Measurements from ENCODE around the gene P2RX1.

The P2RX1 gene

GRCh38 chr17:3924512-3925350 is 8.5 kb upstream of the P2RX1 start:
- DNase-seq (ENCODE audit: low spot score), result no peak

GRCh38 chr17:3923466-3924190 is 7.4 kb upstream of the P2RX1 start:
- no peak for DNase-seq (ENCODE audit: low spot score)

GRCh38 chr17:3922765-3923164 is 6.5 kb upstream of the P2RX1 start:
- no peak for DNase-seq (ENCODE audit: low spot score)

- DNase-seq (ENCODE audit: low spot score), result no peak
Observed at GRCh38 chr17:3921502-3922319, 5.4 kb upstream of the P2RX1 start.

- no peak for DNase-seq (ENCODE audit: low spot score)
Observed at GRCh38 chr17:3921006-3921405, 4.7 kb upstream of the P2RX1 start.

DNA sequence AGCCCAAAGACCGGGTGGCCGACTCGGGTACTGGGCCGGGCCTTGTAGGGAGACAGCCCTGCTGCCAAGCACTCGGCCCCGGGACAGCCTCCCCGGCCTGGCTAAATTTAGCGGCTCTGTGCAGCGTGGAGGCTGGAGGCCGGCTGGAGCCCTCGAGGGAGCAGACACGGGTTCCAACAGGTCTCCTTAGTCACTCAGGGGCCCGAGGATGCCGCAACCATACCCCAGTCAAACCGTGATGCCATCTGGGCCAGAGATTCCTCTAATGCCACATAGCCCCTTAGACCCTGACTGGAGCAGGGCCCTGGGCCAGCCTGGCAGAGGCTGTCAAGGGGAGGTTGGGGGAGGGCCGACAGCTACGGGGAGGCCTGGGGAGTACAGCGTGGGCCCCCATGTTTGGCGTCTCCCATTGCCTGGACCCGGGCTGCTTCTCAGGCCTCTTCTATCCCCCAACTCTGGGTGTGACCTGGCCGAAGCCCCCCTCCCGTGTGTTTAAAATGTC is 2.9 kb upstream of the P2RX1 start:
- no peak for DNase-seq (ENCODE audit: low spot score)

- DNase-seq (ENCODE audit: low spot score), result no peak
Observed at GRCh38 chr17:3918372-3919122, 2.3 kb upstream of the P2RX1 start.

DNA sequence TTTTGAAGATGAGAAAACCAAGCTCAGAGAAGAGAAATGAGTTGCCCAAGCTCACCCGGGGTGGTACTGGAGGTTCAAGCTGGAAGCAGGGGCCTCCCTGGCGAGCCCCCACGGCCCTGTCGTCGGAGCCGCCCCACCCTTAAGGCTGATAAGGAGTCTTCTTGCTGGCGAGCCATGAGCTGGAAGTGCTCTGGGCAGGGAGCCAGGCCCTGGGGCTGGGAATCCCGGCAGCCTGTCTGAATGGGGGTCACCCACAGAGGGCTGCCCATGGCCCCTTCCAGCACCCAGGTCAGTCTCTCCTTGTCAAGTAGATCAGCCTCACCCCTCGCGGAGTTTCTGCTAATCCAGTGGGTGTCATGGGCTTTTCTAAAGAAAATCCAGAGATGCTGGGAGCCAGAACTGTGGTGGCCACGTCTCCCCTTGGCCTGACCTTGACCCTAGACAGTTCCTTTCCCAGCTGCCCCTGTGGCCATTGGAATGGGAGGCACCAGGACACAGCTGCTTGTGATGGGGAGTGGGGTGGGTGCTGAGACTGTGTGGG is 1.2 kb upstream of the P2RX1 start:
- DNase-seq (ENCODE audit: low spot score), result no peak

GRCh38 chr17:3916825-3917224 is 560 bp upstream of the P2RX1 start:
- DNase-seq (ENCODE audit: low spot score), result no peak

GRCh38 chr17:3915581-3915994 is 677 bp downstream of the P2RX1 start:
- DNase-seq (ENCODE audit: low spot score), result no peak

GRCh38 chr17:3914312-3914670 is 2.0 kb downstream of the P2RX1 start:
- DNase-seq (ENCODE audit: low spot score), result no peak

DNA sequence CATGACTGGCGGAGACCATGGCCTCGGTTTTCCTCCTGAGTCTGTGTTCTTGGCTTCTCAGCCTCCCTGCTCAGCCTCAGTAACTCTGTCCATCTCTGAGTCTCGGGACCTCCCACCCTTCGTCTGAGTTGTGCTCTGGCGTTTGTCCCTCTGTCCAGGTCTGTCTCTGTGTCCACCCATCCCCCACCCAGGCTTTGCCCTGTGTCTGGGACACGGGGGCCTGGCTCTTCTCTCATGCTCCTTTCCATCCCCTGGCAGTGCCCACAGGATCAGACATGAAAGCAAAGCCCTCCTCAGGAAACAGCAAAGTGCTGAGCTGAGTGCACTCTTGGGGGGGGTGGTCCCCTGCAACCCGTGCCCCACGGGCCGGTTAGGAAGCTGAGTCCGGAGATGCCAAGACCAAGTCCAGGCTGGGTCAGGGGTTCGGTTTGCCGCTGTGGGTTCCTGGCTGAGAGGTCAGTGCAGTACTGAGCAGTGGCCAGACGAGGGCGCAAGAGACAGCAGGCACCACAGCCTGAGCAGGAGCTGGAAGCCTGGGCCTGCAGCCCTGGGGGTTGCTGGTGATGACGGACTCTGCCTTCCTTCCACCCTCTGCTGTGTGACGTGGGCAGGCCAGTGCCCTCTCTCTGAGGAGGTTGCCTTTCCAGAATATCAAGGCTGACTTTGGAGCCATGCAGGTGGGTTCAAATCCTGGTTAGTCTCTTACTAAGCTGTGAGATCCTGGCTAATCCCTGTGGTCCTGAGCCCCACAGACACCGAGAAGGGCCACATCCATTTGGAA is 2.5 kb downstream of the P2RX1 start:
- peak; percentile 79 for DNase-seq (ENCODE audit: low spot score)

GRCh38 chr17:3912827-3913226 is 3.4 kb downstream of the P2RX1 start:
- DNase-seq (ENCODE audit: low spot score), result no peak

DNA sequence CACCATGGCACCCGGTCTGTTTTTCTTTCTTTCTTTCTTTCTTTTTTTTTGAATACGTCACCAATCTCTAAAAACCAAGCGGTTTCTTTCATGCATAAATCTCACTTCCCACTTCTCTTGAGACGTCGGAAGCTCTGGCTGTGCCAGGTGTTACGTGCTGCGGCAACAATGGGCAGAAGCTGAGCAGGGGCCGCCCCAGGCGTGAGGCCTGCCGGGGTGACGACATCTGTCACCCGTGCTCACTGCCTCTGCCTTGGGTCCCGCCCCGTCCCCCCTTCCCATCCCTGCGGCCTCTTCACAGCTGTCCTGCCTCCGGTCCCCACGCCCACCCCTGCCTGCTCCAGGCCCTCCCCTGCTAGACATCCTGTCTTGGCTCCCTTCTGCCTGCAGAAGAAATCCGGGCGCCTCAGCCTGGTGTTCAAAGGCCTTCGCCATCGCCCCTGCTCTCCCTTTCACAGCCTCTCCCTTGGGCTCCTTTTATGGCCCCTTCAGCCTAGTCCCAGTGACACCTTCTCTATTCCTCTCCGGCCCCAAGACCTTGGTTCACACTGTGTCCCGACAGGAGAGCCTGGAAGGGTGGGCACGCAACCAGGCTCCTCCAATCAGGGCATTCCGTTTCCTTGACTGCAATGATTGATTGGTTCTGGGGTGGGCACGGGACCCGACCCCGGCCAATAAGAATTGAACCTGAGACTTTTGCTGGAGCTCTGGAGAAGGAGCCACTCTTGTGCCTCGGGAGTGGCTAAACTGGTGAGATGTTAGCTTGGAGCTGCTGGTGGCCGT is 4.8 kb downstream of the P2RX1 start:
- peak; percentile 44 for DNase-seq (ENCODE audit: low spot score)

DNA sequence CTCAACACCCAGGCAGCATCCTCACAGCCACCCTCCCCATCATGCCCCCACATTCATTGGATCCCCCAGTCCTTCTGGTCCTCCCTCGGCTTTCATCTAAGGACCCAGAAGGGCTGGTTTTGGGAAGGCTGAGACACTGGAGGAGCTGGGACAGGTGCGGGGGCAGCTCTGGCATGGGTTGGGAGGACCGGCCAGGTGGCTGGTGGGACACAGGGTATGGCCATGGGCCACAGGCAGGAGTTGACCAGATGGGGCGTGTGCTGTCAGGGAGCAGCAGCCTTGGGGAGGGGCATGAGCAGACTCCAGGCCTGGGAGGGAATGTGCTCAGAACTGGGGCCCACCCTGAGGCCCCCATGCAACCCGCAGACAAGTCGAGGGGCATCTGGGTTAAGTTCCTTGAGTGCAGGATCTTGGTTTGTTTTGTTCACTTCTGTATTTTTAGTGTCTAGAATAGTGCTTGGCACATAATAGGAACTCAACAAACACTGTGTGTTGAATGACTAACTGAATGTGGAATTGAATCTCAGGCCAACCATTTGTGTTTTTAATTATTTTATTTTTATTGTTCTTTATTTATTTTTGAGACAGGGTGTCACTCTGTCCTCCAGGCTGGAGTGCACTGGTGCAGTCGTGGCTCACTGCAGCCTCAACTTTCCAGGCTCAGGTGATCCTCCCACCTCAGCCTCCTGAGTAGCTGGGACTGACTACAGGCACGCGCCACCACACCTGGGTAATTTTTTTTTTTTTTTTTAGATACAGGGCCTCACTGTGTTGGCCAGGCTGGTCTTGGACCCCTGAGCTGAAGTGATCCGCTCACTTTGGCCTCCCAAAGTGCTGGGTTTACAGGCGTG is 5.6 kb downstream of the P2RX1 start:
- DNase-seq (ENCODE audit: low spot score), result no peak

DNA sequence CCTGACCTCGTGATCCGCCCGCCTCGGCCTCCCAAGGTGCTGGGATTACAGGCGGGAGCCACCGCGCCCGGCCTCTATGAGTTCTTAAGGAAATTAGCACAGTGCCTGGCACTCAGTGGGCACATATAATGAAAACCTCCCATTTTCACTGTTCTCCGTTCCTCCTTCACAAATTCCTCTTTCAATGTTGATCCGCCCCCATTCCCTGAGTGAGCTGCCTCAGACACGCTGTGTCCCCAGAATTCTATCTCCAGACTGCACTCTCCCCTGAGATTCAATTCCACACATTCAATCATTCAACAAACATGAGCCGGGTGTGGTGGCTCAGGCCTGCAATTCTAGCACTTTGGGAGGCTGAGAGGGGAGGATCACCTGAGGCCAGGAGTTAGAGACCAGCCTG is 7.0 kb downstream of the P2RX1 start:
- DNase-seq (ENCODE audit: low spot score), result no peak

DNA sequence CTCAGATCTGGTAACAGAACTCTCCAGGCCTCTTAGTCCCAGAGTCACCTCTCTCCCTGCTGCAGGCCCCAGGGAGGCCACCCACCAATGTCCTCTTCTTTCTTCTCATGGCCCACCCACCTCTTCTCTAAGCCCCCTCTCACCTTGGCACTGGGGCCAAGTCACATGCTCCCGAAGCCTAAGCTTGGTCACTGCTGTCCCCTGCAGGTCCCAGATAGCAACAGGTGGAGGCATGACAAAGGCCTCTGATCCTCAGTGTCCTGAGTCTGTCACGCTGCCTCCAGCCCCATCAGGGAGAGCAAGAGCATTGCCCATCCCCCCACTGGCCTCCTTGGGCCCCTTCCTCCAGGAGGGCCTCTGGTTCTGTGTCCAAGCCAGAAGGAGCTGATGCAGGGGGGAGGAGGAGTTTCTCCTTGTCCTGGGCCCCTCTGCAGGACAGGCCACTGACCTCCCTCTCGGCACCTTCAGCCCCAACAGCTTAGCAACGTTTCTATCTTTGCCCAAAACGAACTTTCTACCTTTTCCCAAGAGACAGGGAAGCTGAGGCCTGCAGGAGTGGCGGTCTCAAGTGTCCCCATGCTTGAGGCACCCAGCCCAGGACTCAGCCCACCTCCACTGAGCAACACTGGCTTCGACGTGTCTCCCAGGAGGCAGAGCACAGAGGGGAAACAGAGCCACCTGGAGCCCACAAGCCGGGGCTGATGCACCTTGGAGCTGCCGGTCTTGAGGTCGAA is 8.6 kb downstream of the P2RX1 start:
- DNase-seq (ENCODE audit: low spot score), result no peak

GRCh38 chr17:3906881-3907280 is 9.4 kb downstream of the P2RX1 start:
- DNase-seq (ENCODE audit: low spot score), result no peak
